ENCODE results near the gene GRID2. TPM values are rescaled to one million over a fixed set of nuclear protein-coding genes. Genes with fewer than 3 reads are reported as not detected.

GRID2 gene
- total and polyA plus RNA-seq, 12 donors, result 0.01 to 0.07 (median 0.07) TPM; not detected in 9

DNA sequence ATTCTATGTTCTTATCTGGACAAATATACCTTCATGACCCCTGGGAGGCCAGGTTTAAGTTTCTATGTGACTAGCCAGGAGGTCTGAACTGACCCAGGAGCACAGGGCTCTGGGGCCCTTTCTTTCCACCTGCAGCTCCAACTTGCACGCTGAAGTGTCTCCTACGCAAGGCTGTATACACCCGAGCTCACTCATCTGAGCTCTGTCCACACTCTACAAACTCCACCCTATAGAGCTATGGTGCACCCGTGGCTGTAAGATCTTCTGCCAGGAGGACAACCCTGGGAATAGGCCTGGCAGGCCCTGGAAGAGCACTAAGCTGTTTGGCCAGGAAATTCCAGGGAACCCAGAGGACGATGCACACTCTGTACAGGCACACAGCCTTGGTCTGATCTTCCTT lies 1464.2 kb downstream of the GRID2 start:
- ATAC-seq (peak in 1 of 8 donors; percentile 22), DNase-seq (no peak)
- H3K27ac ChIP-seq, result no peak overlapping the region
- 70 to 72% methylated on average over 5 of the region's 5 CpGs for WGBS, 2 donors
- H3K4me3 ChIP-seq, result no peak overlapping the region
- H3K36me3 ChIP-seq, result no peaks in the 10 kb centered on the region
- TF ChIP-seq, protein P1, sequence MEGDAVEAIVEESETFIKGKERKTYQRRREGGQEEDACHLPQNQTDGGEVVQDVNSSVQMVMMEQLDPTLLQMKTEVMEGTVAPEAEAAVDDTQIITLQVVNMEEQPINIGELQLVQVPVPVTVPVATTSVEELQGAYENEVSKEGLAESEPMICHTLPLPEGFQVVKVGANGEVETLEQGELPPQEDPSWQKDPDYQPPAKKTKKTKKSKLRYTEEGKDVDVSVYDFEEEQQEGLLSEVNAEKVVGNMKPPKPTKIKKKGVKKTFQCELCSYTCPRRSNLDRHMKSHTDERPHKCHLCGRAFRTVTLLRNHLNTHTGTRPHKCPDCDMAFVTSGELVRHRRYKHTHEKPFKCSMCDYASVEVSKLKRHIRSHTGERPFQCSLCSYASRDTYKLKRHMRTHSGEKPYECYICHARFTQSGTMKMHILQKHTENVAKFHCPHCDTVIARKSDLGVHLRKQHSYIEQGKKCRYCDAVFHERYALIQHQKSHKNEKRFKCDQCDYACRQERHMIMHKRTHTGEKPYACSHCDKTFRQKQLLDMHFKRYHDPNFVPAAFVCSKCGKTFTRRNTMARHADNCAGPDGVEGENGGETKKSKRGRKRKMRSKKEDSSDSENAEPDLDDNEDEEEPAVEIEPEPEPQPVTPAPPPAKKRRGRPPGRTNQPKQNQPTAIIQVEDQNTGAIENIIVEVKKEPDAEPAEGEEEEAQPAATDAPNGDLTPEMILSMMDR (IDR thresholded peaks at IDR 0.05), result no peak
- H3K27me3 ChIP-seq, result peaks cover 0 to 11% (median 0%) of the 10 kb centered on the region in 7 donors
- intact Hi-C loops (cut with DNase I), result no loop called here
- H3K9me3 ChIP-seq, result no peaks in the 10 kb centered on the region
- no peaks in the 10 kb centered on the region for H3K4me1 ChIP-seq

DNA sequence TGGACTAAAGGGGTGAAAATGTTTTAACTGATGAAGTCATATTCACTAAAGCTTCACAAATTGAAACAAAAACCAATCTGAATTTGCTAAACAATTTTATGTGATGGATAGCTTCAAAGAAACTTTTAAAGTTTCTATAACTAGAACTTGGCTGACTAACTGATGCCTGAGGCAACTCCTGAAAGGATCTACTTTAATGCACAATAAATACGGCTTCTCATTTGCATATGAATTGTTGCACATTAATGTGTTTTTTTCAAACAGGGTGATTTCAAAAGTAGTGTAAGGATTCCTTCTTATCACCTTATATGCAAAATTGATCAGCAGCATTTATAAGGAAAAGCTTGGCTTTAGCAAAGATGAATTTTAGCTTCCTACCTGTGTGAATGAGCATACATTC lies 1466.4 kb downstream of the GRID2 start:
- Histone ChIP-seq H3K27me3 (peaks cover 0 to 6% (median 0%) of the 10 kb centered on the region in 7 donors), H3K36me3 (no peaks in the 10 kb centered on the region), H3K4me1 (no peaks in the 10 kb centered on the region), H3K9me3 (no peaks in the 10 kb centered on the region), H3K27ac (no peak overlapping the region), H3K4me3 (no peak overlapping the region)
- ATAC-seq (no peak), DNase-seq (no peak)
- intact Hi-C loops (cut with DNase I), result no loop called here
- 82 to 90% methylated on average over 1 of the region's 1 CpG for WGBS, 2 donors
- TF ChIP-seq, protein P1 (IDR thresholded peaks at IDR 0.05), result no peak

DNA sequence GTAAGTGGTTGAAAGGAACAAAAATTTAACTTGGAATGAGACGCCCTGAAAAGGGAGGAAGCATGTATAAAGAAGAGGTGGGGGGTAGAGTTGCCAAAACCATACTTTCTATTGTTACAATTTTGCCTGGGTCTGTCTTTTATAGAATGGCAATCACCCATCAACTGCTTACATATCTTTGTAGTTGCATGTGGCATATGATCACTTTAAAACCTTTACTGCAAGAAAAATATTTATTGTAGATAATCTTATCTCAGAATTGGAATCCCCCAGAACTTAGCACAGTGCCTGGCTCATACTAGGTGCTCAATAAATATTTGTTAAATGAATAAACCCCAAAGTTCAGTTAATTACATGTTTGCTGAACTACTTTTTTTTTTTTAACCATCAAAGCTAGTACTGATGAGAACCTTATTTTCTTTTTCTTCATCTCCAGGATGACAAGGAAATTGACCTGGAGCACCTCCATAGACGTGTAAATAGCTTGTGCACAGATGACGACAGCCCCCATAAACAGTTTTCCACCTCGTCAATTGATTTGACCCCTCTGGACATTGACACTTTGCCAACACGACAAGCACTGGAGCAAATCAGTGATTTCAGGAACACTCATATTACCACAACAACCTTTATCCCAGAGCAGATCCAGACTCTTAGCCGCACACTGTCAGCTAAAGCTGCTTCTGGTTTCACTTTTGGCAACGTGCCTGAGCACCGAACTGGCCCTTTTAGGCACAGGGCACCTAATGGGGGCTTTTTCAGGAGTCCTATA lies 1468.1 kb downstream of the GRID2 start:
- Histone ChIP-seq H3K4me1 (no peaks in the 10 kb centered on the region), H3K36me3 (no peaks in the 10 kb centered on the region), H3K27me3 (peaks cover 0 to 6% (median 2%) of the 10 kb centered on the region in 7 donors), H3K4me3 (no peak overlapping the region), H3K9me3 (no peaks in the 10 kb centered on the region), H3K27ac (no peak overlapping the region)
- TF ChIP-seq, protein P1 (IDR thresholded peaks at IDR 0.05), result no peak
- ATAC-seq, result no peak
- intact Hi-C loops (cut with DNase I), result no loop called here
- DNase-seq, result no peak
- WGBS, 2 donors, result 64 to 74% methylated on average over 8 of the region's 8 CpGs

DNA sequence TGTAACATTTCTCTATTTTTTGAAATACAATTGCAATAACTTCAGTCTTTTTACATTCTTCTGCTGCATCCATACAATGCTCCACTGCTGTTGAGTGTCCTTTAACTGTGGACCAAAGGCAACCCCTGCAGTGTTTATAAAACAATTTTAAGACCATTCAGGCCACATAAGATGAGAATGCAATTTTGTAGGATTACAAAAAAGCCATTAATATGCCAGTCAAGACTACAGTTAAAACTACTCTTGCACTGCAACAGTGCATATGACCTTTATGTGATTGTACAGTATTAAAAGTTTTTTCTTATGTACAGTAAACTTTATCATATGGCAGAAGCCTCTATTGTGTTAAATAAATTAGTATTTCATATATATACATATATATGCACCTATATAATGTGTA lies 1469.1 kb downstream of the GRID2 start:
- H3K9me3 ChIP-seq, result no peaks in the 10 kb centered on the region
- no peak overlapping the region for H3K4me3 ChIP-seq
- no peaks in the 10 kb centered on the region for H3K36me3 ChIP-seq
- H3K4me1 ChIP-seq, result no peaks in the 10 kb centered on the region
- ATAC-seq, result no peak
- intact Hi-C loops (cut with DNase I), result no loop called here
- H3K27ac ChIP-seq, result no peak overlapping the region
- TF ChIP-seq, protein P1 (IDR thresholded peaks at IDR 0.05), result no peak
- H3K27me3 ChIP-seq, result peaks cover 0 to 8% (median 4%) of the 10 kb centered on the region in 7 donors
- no peak for DNase-seq

Measured in heart right ventricle (tissue), 16 donors.